CD4-positive, alpha-beta T cell treated with Interleukin-4 for 1 hour (primary cell): ENCODE results near the gene C19orf47.
A peak's percentile ranks its signal among the peaks of the same experiment; 100 is the strongest.

Experiments used
- DNase-seq, 2 donors: peaks; one replicate each; pipeline ENCODE4 v3.0.0-alpha.2; 2020 to 2022

Gene C19orf47, protein sequence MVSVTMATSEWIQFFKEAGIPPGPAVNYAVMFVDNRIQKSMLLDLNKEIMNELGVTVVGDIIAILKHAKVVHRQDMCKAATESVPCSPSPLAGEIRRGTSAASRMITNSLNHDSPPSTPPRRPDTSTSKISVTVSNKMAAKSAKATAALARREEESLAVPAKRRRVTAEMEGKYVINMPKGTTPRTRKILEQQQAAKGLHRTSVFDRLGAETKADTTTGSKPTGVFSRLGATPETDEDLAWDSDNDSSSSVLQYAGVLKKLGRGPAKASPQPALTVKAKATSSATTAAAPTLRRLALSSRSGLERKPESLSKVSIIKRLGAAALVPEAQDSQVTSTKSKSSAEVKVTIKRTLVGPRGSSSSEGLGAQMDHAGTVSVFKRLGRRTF

DNA sequence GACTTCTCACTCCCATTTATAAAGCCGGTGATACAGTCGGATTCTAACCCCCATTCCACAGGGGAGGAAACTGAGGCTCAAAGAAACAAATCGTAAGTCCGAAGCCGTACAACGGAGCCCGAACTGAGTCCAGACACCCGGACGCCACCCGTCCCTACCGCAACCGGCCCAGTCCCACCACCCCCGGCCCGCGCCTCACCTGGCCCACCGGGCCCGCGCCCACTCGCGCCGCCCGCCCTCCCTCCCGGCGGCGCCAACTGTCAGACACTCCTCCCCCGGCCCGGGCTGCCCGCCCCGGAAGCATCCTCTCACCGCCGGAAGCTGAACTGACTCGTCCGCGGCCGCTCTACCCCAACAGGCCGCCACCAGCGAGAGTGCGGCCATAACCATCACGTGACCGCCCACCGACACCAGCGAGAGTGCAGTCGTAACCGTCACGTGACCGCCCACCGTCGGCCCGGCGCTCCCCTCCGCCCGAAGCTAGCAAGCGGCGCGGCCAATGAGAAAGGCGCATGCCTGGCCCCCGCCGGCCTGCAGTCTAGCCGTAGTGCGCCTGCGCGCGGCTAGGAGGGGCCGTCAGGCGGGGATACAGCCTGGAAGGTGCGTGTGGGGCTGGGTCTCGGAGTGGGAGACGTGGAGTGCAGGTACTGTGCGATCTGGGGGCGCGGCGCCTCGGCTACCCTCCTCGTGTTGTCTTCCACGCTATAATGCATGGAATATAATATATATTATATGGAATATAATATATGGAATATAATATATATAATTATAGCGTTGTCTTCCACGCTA lies at the start of gene C19orf47, which contains the start of gene PLD3:
TSS of gene C19orf47 (minus strand) at position 273 of the 789 bp plus-strand sequence. CDS start 6,540 bp downstream, outside the sequence.
TSS of gene PLD3 (plus strand) at position 571 of the 789 bp plus-strand sequence. CDS start 17,789 bp downstream, outside the sequence.
- DNase-seq = peak; percentile 99 to 100

DNA sequence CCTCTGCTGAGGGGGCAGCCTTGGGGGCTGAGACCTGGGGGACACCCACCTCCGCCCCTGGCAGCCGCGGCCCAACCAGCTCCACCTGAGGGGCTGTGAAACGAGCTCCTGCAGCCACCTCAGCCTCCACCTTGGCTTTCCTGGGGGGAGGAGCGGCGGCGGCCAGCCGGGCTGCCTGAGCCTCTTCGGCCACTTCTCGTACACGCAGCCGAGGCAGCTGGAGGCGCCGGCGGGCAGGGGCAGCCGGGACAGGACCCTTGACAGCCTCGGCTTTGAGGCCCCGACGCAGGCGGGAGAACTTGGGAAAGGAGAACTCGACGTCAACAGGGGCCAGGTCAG lies 49.3 kb upstream of the C19orf47 start:
- no peak for DNase-seq

DNA sequence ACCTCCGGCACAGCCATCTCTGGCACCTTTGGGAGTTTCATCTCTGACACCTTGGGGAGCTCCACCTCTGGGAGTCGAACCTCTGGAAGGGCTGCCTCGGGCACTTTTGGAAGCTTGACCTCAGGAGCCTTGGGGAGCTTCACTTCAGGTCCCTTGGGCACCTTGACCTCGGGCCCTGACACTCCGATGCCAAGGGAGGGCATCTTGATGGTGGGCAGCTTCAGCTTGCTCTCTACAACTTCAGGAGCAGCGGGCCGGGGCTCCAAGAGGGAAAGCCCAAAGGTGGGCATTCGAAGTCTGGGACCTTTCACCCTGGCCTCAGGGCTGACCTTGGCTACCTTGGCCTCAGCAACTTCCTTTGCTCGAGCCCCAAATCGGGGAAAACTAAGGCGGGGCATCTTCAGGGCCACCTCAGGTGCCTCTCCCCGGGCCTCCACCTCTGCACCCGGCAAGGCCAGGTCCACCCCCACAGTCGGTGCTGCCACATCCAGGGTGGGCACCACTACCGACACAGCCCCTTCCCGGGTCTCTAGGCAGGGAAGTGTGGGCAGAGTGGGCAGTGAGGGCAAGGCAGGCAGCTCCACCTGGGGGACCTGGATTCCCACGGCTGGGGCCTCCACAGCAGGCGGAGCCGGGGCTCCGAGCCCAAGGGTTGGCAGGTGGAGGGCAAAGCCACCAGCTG lies 48.8 kb upstream of the C19orf47 start:
- no peak for DNase-seq

DNA sequence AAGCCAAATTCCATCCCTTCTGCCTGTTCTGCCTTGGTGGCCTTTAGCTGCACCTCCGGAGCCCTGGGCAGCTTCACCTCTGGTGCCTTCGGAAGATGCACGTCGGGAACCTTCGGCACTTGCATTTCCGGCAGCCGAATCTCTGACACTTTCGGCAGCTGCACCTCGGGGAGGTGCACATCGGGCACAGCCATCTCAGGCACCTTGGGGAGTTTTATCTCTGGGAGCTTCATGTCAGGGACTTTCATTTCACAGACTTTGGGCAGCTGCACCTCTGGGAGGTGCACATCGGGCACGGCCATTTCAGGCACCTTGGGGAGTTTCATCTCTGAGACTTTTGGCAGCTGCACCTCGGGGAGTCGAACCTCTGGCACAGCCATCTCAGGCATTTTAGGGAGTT lies 47.8 kb upstream of the C19orf47 start:
- no peak for DNase-seq

DNA sequence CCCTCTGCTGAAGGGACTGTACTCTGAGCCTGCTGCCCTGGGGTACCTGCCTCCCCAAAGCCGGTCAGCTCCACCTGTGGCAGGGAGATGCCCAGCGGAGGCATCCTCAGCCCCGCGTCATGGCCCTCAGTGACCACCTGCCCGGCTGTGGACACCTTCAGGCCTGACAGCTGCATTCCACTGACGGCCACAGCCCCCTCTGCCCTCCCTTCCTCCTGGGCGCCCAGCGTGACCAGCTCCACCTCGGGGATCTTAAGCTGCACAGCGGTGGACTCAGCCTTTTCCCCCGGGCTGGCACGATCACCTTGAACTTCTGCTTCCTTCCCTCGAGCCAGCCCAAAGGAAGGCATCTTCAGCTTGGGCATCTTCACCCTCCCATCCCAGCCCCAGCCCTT lies 46.6 kb upstream of the C19orf47 start:
- no peak for DNase-seq

DNA sequence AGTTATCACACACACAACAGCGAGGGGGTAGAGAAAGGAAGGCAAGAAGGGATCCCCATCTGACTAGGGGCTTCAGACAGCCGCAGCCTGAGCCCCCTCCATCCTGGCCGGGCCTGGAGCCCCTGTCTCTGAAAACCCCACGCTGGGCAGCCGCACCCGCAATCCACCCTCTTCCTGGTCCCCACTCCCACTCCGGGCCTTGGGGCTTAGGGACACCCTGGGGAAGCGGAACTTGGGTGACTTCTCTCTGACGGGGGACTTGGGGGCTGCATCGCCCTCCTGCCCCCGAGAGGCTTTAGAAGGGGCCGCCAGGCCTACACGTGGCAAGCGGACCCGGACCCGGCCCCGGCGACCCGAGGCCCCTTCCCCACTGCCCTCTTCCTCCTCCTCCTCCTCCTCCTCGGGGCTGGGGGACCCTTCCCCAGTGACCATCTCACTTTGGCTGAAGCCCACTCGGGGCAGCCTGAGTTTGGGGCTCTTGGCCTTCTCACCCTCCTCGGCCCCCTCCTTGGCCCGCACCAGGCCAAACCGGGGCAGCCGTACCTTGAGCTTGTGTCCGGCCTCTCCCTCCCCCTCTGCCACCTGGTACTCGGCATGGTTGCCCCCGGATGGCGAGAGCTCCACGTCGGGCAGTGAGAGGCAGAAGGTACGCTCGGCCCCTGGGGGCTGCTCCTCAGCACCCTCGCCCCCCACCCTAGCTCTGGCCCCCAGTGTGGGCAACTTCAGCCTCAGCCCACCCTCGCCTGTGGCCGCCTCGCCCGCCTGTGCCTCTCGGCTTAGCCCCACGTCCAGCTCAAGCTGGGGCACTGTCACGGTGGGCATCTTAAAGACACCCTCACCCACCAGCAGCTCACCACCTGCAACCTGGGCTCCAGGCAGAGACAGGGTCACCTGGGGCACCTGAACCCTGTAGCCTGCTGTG lies 46.0 kb upstream of the C19orf47 start:
- no peak for DNase-seq

DNA sequence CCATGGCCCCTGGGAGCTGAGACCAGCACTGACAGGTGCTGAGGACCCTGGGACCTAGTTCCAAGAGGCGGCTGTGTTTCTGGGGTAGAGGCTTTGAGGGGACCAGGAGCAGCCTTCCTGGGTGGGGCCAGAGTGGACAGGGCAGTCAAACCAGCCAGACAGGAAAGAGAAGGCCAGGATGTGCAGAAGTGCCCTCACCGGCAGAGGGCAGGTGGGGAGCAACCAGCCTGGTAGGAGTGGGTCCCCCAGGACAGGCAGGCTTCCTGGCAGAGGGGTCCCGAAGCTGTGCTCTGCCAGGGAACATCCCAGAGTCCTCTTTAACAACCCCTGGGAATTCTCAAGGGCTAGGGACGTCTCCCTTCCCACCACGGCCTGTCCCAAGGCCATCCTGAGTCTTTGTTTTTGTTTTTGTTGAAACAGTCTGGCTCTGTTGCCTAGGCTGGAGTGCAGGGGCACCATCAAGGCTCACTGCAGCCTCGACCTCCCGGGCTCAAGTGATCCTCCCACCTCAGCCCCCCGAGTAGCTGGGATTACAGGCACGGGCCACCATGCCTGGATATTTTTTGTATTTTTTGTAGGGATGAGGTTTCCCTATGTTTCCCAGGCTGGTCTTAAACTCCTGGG lies 44.8 kb upstream of the C19orf47 start:
- DNase-seq = no peak

DNA sequence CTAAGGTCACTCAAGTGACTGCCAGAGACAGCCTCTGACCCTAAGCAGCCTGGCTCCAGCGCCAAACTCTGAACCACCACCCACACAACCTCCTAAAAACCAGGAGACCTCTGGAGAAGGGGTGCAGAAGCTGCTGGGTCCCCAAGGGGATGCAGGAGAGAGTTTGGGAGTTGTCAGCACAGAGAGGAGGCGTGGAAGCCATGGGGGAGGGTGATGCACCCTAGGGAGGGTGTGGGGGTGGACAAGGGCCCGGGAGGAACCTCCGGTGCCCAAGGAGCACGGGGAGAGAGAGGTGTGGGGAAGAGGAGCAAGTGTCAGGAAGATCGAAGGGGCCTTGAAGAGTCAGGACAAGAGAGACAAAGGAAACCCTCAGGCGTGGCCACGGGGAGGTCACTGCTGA lies 43.9 kb upstream of the C19orf47 start:
- DNase-seq = no peak

DNA sequence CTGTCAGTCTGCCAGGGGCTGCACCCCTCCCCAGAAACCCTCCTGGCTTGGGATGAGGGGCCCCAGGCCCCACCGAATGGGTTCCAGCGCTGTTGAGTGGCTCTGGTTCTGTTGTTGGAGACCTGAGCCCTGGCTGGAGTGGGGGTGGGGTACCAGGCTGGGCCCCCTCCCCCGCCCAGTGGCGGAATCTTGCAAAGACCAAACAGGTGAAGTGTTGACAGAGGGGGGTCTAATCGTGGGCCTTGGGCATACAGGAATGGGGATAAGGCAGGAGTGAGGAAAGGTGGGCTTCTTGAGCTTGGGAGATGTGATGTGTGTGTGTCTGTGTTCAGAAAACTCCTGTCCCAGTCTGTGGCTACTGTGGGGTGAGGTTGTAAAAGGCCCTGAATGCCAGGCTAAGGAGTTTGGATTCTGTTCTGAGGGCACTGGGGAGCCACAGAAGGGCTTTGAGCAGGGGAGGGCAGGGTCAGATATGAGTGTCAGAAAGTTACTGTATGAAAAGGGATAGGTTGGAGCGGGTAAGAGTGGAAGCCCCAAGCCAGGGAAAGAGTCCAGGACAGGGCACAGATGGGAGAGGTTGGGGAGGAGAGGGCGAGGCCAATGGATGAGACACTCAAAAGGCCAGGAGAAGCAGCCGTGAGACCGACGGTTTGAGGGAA lies 42.0 kb upstream of the C19orf47 start, which contains the start of gene HIPK4:
TSS of gene HIPK4 (minus strand) at position 98 of the 659 bp plus-strand sequence. CDS start 279 bp downstream, outside the sequence.
- no peak for DNase-seq

DNA sequence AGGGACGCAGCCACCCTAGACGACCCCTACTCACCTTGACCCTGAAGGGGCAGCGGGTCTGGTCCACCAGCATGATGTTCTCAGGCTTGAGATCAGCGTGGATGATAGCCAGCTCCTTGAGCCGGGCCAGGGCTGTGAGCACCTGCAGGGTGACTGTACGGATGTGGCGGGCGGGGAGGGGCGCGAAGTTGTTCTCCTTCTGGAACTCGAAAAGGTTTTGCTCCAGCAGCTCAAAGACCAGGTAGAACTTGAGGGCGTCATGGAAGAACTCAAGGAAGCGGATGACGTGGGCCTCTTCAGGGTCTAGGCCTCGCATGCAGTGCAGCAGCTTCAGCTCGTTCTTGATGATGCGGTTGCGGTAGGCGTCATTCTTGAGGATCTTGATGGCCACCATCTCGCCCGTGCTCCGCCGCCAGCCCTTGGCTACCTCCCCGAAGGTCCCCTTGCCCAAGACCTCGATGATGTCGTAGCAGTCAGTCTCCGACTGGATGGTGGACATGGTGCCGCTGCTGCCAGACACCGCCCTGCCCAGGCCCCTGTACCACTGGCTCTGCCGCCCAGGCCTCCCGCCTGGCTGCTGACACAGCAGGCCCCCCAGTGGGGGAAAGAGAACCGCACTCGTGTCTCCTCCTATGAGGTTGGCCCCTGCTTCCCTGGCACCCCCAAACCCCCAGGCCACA lies 41.3 kb upstream of the C19orf47 start:
- no peak for DNase-seq

DNA sequence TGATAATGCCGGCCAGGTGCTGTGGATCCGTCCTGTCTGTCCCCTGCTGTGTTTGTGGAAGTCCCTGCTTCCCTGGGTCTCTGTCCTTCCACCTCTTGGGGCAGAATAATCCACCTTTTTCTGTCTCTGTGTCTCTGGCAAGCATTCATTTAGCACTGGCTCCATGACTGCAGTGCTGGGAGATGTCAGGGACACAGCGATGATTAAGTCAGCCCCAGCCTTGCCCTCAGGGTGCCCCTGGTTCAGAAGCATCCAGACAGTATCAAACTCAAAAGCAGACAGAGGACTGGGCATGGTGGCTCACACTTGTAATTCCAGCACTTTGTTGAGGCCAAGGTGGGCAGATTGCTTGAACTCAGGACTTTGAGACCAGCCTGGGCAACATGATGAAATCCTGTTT lies 40.3 kb upstream of the C19orf47 start:
- no peak for DNase-seq

DNA sequence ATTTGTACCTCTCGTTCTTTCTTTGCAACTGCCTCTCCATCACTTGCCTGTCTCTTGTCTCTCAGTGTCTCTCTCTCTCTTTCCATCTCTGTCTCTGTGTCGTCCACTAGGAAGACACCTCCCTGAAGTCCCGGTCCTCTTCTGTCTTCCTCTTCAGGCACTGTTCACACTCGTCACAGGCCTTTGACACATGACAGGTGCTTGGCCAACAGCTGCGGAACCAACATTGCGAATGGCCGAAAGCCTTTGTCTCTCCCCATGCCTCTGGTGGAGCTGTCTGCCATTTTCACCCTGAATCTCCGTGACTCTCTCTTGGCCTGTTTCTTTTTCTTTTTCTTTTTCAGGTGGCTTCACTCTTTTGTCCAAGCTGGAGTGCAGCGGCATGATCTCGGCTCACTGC lies 39.0 kb upstream of the C19orf47 start:
- no peak for DNase-seq

DNA sequence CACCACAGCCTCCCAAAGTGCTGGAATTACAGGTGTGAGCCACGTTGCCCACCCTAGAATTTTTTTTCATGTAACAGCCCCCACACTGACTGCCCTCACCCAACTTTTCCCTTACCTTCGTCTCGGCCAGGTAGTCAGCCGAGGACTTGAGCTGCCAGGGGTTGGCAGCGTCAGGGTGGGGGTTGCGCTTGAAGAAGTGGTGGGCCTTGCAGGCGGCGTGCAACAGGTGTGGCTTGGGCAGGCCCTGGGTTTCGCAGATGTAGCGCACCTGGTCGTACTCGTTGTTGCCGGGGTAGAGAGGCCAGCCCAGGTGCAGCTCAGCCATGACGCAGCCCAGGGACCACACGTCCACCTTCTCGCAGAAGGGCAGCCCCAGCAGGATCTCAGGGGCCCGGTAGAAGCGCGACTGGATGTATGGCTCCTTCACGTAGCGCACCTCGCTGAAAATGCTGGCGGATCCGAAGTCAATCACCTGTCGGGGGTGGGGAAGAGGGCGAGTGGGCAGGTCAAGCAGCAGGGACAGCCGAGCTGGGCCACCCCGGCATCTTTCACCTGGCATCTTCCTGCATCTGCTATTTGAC lies 35.6 kb upstream of the C19orf47 start:
- DNase-seq = no peak

DNA sequence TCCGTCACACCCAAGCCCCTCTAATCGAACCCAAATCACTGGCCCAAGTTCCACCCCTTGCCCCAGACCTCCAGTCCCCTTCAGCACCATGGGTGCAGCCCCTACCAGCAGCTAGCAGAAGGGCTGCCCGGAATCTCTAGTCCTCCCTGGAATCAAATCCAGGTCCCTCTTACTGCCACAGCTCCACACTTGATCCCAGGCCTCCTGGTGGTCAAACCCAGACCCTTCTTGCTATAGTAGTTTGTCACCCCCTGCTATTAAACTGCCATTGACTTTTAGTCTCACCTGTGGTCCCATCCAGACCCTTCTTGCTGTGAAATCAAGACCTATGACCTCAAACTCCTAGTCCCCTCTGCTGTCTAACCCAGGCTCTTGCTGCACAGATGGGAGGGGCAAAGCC lies 33.1 kb upstream of the C19orf47 start:
- DNase-seq = no peak

DNA sequence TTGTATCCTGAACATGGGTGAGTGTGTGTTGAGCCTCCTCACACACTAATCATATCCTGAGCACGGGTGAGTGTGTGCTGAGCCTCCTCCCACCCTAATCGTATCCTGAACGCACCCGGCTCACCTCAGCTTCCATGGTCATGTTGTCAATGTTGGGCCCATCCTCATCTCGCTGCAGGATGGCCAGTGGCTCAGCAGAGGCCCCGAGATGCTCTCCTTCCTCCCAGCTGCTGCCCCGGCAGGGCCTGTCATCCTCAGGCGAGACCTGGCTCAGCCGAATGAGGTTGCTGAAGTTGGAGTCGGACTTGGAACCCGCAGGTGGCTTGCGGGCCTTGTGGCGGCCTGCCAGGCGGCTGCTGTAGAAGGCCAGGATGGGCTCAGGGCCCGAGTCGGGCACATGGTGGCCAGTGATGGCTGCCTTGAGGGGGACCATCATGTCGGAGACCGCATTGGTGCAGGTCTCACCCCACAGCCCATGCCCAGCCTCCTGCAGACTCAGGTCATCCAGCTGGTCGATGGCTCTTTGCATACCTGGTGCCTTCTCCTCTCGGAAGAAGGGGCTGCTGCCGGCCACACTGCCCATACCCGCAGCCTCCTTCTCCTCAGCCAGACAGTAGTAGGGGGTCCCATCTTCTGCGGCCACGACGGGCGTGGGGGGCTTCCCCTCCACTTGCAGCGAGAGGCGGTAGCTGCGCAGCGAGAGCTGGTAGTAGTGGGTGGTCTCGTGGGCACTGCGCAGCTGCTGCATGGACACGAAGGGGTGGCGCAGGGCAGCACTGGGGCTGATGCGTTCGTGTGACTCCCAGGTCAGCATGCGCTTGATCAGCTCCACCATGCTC lies 32.2 kb upstream of the C19orf47 start:
- no peak for DNase-seq

DNA sequence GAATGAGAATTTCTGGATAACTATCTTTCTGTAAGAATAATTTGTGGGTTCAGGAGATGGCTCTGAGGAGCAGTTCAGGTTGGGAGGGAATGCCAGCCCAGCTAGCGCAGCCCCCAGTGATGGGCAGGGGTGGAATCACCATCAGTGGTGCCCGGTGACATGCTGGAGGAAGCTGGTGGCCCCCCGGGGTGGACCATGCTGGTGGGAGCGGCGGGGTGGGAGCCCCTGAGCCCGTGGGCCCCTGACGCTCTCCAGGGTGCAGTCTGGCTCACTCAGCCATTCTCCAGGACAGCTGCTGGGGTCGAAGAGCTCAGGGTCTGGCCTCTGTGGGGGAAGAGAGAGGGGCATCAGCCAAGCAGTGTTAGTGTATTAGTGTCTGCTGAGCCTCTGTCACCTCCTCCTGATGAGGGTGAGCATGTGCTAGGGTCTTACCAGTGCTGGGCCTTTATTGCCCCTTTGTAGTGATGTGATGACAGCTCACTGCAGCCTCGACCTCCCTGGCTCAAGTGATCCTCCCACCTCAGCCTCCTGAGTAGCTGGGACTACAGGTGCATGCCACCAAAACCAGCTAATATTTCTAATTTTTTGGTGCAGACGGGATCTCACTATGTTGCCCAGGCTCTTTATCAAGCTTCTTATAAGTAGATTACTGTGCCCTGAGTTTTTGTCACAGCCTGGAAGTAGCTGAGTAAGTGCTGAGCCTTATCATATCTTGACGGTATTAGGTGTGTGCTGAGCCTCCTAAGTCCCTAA lies 31.4 kb upstream of the C19orf47 start:
- no peak for DNase-seq

DNA sequence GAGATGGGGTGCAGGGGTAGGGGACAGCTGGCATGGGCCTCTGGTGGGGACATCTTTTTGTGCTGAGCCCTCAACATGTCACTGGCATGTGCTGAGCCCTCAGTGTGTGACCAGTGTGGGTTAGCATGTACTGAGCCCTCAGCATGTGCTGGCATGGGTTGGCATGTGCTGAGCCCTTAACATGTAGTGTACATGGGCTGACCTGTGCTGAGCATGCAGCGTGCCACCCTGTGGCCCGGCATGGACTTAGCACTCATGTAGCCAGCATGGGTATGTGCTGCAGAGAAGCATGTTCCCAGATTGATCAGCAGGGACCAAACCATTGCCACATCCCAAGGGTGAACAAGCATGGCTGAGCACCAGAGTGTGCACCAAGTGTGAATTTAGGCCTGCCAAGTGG lies 30.3 kb upstream of the C19orf47 start:
- DNase-seq = no peak

DNA sequence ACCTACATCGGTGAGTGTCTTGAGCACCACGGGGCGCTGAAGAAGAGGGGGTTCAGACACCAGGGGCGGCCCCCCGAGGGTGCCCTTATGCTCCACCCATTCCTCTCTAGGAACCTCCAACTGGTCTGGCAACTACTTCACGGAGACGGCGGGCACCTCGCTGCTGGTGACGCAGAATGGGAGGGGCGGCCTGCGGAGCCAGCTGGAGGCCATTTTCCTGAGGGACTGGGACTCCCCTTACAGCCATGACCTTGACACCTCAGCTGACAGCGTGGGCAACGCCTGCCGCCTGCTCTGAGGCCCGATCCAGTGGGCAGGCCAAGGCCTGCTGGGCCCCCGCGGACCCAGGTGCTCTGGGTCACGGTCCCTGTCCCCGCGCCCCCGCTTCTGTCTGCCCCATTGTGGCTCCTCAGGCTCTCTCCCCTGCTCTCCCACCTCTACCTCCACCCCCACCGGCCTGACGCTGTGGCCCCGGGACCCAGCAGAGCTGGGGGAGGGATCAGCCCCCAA lies 29.7 kb upstream of the C19orf47 start:
- no peak for DNase-seq
